Glutamatergic neuron (in vitro differentiated cells): ENCODE data around the gene MST1. TPM values are rescaled to one million over a fixed set of nuclear protein-coding genes. Genes with fewer than 3 reads are reported as not detected.
A peak's percentile ranks its signal among the peaks of the same experiment; 100 is the strongest.
"Not testable (repeated sequence)": the region's sequence is repeated elsewhere in the genome, so short reads cannot be mapped to it uniquely, and the experiment has no call there.

ENCODE experiments used
- DNase-seq: peaks from one replicate; pipeline ENCODE4 v3.0.0; 2022
- H3K27ac Mint-ChIP-seq: one replicate; pipeline ENCODE4 v1.8.0; 2020; ENCODE audit warnings: mild to moderate bottlenecking, mixed read lengths, inconsistent platforms; ENCODE audit not compliant: unreplicated experiment
- H3K27me3 Mint-ChIP-seq: one replicate; pipeline ENCODE4 v1.8.0; 2020; ENCODE audit warnings: mild to moderate bottlenecking, moderate library complexity, mixed read lengths, inconsistent platforms; ENCODE audit not compliant: unreplicated experiment
- H3K36me3 Mint-ChIP-seq: one replicate; pipeline ENCODE4 v1.8.0; 2020; ENCODE audit warnings: mild to moderate bottlenecking, mixed read lengths, inconsistent platforms; ENCODE audit not compliant: unreplicated experiment
- H3K4me1 Mint-ChIP-seq: one replicate; pipeline ENCODE4 v1.8.0; 2020; ENCODE audit warnings: mild to moderate bottlenecking, low read depth, mixed read lengths, inconsistent platforms; ENCODE audit not compliant: unreplicated experiment
- H3K4me3 Mint-ChIP-seq: one replicate; pipeline ENCODE4 v1.8.0; 2020; ENCODE audit warnings: mild to moderate bottlenecking, mixed read lengths, inconsistent platforms; ENCODE audit not compliant: unreplicated experiment
- H3K9me3 Mint-ChIP-seq: one replicate; pipeline ENCODE4 v1.8.0; 2020; ENCODE audit warnings: mild to moderate bottlenecking, moderate library complexity, mixed read lengths, inconsistent platforms; ENCODE audit not compliant: unreplicated experiment
- CTCF ChIP-seq: fragments of 200-600 bp; sonication (generic); IDR thresholded peaks from one replicate; pipeline ENCODE4 v1.5.0; 2021; ENCODE audit not compliant: partially characterized antibody, unreplicated experiment
- total RNA-seq: library from RNA; stranded (reverse); fragmentation: NEBNext Ultra II Directional; extraction: Animal tissue kit (Norgen Biotek cat#: 25700); gene quantifications from one replicate; pipeline ENCODE4 v1.2.1, GENCODE V29; 2021; ENCODE audit not compliant: unreplicated experiment

Gene MST1
- total RNA-seq, 1 donor from 2014 or later: 23.4 TPM

- H3K27ac Mint-ChIP-seq: no peak overlapping the region
- H3K36me3 Mint-ChIP-seq: no peaks in the 10 kb centered on the region
- peak; percentile 56 for TF ChIP-seq CTCF
- H3K4me3 Mint-ChIP-seq: no peak overlapping the region
- no peaks in the 10 kb centered on the region for H3K9me3 Mint-ChIP-seq
- peak; percentile 68 for DNase-seq
- peaks cover under 1% of the 10 kb centered on the region for H3K4me1 Mint-ChIP-seq
- H3K27me3 Mint-ChIP-seq: peaks cover 5% of the 10 kb centered on the region
These were observed 12.3 kb upstream of the MST1 start for GRCh38 chr3:49701388-49702077.

GRCh38 chr3:49700453-49701128 is 11.3 kb upstream of the MST1 start:
- no peaks in the 10 kb centered on the region for H3K4me1 Mint-ChIP-seq
- no peaks in the 10 kb centered on the region for H3K36me3 Mint-ChIP-seq
- peaks cover 5% of the 10 kb centered on the region for H3K27me3 Mint-ChIP-seq
- H3K4me3 Mint-ChIP-seq: no peak overlapping the region
- no peak for DNase-seq
- no peak overlapping the region for H3K27ac Mint-ChIP-seq
- no peak for TF ChIP-seq CTCF
- H3K9me3 Mint-ChIP-seq: no peaks in the 10 kb centered on the region

- Mint-ChIP-seq H3K27ac (no peak overlapping the region), H3K36me3 (no peaks in the 10 kb centered on the region), H3K4me1 (no peaks in the 10 kb centered on the region), H3K9me3 (no peaks in the 10 kb centered on the region), H3K27me3 (peaks cover 5% of the 10 kb centered on the region), H3K4me3 (no peak overlapping the region)
- no peak for DNase-seq
- no peak for TF ChIP-seq CTCF
These were observed 10.7 kb upstream of the MST1 start for GRCh38 chr3:49700014-49700413.

- no peaks in the 10 kb centered on the region for H3K4me1 Mint-ChIP-seq
- H3K36me3 Mint-ChIP-seq: no peaks in the 10 kb centered on the region
- no peaks in the 10 kb centered on the region for H3K9me3 Mint-ChIP-seq
- no peak for TF ChIP-seq CTCF
- H3K27me3 Mint-ChIP-seq: peaks cover 5% of the 10 kb centered on the region
- DNase-seq: no peak
- no peak overlapping the region for H3K27ac Mint-ChIP-seq
- H3K4me3 Mint-ChIP-seq: no peak overlapping the region
These were observed 10.2 kb upstream of the MST1 start for GRCh38 chr3:49699281-49699979.

- not testable (repeated sequence) for H3K27me3 Mint-ChIP-seq, H3K36me3 Mint-ChIP-seq, H3K9me3 Mint-ChIP-seq, H3K4me1 Mint-ChIP-seq, H3K4me3 Mint-ChIP-seq, DNase-seq, H3K27ac Mint-ChIP-seq
These were observed 6.2 kb upstream of the MST1 start for GRCh38 chr3:49695350-49696015.

GRCh38 chr3:49694409-49695070 is 5.3 kb upstream of the MST1 start:
- DNase-seq, H3K4me1 Mint-ChIP-seq, H3K27ac Mint-ChIP-seq, H3K27me3 Mint-ChIP-seq, H3K4me3 Mint-ChIP-seq, H3K9me3 Mint-ChIP-seq, H3K36me3 Mint-ChIP-seq: not testable (repeated sequence)

- H3K27me3 Mint-ChIP-seq: peaks cover 11% of the 10 kb centered on the region
- not testable (repeated sequence) for H3K36me3 Mint-ChIP-seq, H3K4me1 Mint-ChIP-seq, H3K27ac Mint-ChIP-seq, H3K4me3 Mint-ChIP-seq, DNase-seq, H3K9me3 Mint-ChIP-seq
These were observed 2.2 kb upstream of the MST1 start for GRCh38 chr3:49691481-49691880.
